Purkinje cell (primary cell): Measurements from ENCODE around the gene TBC1D24. TPM values are rescaled to one million over a fixed set of nuclear protein-coding genes. Genes with fewer than 3 reads are reported as not detected.

Experiments
- polyA plus RNA-seq: library from polyadenylated mRNA; unstranded; fragments of >200 nt; fragmentation: Nextera tagmentation; gene quantifications from 2 replicates; pipeline ENCODE4 v1.2.1, GENCODE V29; 2014

Gene TBC1D24
- 6.8 and 10.3 TPM in 2 replicates for polyA plus RNA-seq

GRCh38 chr16:2474877-2475412 is at the start of gene TBC1D24:
TBC1D24 (plus strand) TSS chr16:2475127; CDS start chr16:2496149, 21,022 bp downstream.

GRCh38 chr16:2429034-2429770 is 45.7 kb upstream of the TBC1D24 start, which contains the start of gene CCNF:
CCNF (plus strand) TSS chr16:2429447; CDS start chr16:2429482, 35 bp downstream.

GRCh38 chr16:2459647-2460390 is 15.1 kb upstream of the TBC1D24 start, which contains the start of gene TEDC2:
TEDC2 (plus strand) TSS chr16:2460109; CDS start chr16:2460145, 36 bp downstream.

GRCh38 chr16:2471016-2471652 is 3.8 kb upstream of the TBC1D24 start, which contains the start of gene NTN3:
NTN3 (plus strand) TSS chr16:2471297; CDS start chr16:2471702, 405 bp downstream.

GRCh38 chr16:2513405-2514332 is 38.7 kb downstream of the TBC1D24 start, which contains the start of gene ATP6V0C:
ATP6V0C (plus strand) TSS chr16:2513952; CDS start chr16:2514104, 152 bp downstream.

GRCh38 chr16:2520097-2520783 is 45.3 kb downstream of the TBC1D24 start, which contains the start of gene AMDHD2:
AMDHD2 (plus strand) TSS chr16:2520371; CDS start chr16:2520459, 88 bp downstream.

GRCh38 chr16:2531371-2531695 is 56.4 kb downstream of the TBC1D24 start, which contains the start of gene CEMP1:
CEMP1 (minus strand) TSS chr16:2531408; CDS start chr16:2531073, 335 bp downstream.

GRCh38 chr16:2537451-2538379 is 62.8 kb downstream of the TBC1D24 start, which contains the start of gene PDPK1:
PDPK1 (plus strand) TSS chr16:2538021; CDS start chr16:2538113, 92 bp downstream.

Other genes with a start within 250 kb of the TBC1D24 start
- gene DNASE1L2, start 238.7 kb upstream of the TBC1D24 start, polyA plus RNA-seq = not detected in 2 replicates
- 2.8 and 7.7 TPM in 2 replicates for gene ECI1, start 223.5 kb upstream of the TBC1D24 start, polyA plus RNA-seq
- 41.4 and 45.7 TPM in 2 replicates for gene RNPS1, start 207.0 kb upstream of the TBC1D24 start, polyA plus RNA-seq
- gene ABCA3, start 134.4 kb upstream of the TBC1D24 start, polyA plus RNA-seq = 6.3 and 9.1 TPM in 2 replicates
- gene CCNF, start 45.7 kb upstream of the TBC1D24 start, polyA plus RNA-seq = 1.3 and 1.5 TPM in 2 replicates
- gene TEDC2, start 15.0 kb upstream of the TBC1D24 start, polyA plus RNA-seq = 0.21 and 0.22 TPM in 2 replicates
- not detected in 2 replicates for gene NTN3, start 3.8 kb upstream of the TBC1D24 start, polyA plus RNA-seq
- gene ATP6V0C, start 38.8 kb downstream of the TBC1D24 start, polyA plus RNA-seq = 112 and 120 TPM in 2 replicates
- 0.77 and 2.2 TPM in 2 replicates for gene AMDHD2, start 45.2 kb downstream of the TBC1D24 start, polyA plus RNA-seq
- gene CEMP1, start 56.3 kb downstream of the TBC1D24 start, polyA plus RNA-seq = 1.0 TPM in 1 of 2 replicates, not detected in the other
- 12.5 and 15.5 TPM in 2 replicates for gene PDPK1, start 62.9 kb downstream of the TBC1D24 start, polyA plus RNA-seq
- 2.2 and 3.6 TPM in 2 replicates for gene KCTD5, start 207.4 kb downstream of the TBC1D24 start, polyA plus RNA-seq
- 0.10 TPM in 1 of 2 replicates, not detected in the other for gene PRSS27, start 245.1 kb downstream of the TBC1D24 start, polyA plus RNA-seq